AG09309 (cell line): Measurements from ENCODE around the gene HK2.

ENCODE experiments used
- DNase-seq: peaks from one replicate; pipeline ENCODE4 v3.0.0-alpha.2; 2010; ENCODE audit warnings: low read depth
- H3K4me3 ChIP-seq: 2 replicates; pipeline ENCODE4 v1.5.1; 2011; ENCODE audit warnings: mild to moderate bottlenecking, low read depth, low read length, moderate library complexity; ENCODE audit not compliant: control insufficient read depth
- TF ChIP-seq, protein P1 (sequence below): IDR thresholded peaks from 2 replicates; pipeline ENCODE4 v1.5.1; 2011; ENCODE audit warnings: mild to moderate bottlenecking, low read depth, low read length, inconsistent platforms; ENCODE audit not compliant: insufficient read depth, control insufficient read depth; ENCODE audit errors: missing control alignments

The HK2 gene

GRCh38 chr2:74858281-74858680, 24.4 kb downstream of the HK2 start:
- TF ChIP-seq, protein P1, sequence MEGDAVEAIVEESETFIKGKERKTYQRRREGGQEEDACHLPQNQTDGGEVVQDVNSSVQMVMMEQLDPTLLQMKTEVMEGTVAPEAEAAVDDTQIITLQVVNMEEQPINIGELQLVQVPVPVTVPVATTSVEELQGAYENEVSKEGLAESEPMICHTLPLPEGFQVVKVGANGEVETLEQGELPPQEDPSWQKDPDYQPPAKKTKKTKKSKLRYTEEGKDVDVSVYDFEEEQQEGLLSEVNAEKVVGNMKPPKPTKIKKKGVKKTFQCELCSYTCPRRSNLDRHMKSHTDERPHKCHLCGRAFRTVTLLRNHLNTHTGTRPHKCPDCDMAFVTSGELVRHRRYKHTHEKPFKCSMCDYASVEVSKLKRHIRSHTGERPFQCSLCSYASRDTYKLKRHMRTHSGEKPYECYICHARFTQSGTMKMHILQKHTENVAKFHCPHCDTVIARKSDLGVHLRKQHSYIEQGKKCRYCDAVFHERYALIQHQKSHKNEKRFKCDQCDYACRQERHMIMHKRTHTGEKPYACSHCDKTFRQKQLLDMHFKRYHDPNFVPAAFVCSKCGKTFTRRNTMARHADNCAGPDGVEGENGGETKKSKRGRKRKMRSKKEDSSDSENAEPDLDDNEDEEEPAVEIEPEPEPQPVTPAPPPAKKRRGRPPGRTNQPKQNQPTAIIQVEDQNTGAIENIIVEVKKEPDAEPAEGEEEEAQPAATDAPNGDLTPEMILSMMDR: no peak
- DNase-seq: no peak
- H3K4me3 ChIP-seq: no peak overlapping the region

- H3K4me3 ChIP-seq: no peak overlapping the region
- no peak for DNase-seq
- TF ChIP-seq, protein P1: no peak
Observed at GRCh38 chr2:74860079-74860478, 26.2 kb downstream of the HK2 start.

- TF ChIP-seq, protein P1: no peak
- DNase-seq: no peak
- no peak overlapping the region for H3K4me3 ChIP-seq
Observed at GRCh38 chr2:74860521-74860920, 26.6 kb downstream of the HK2 start.

DNA sequence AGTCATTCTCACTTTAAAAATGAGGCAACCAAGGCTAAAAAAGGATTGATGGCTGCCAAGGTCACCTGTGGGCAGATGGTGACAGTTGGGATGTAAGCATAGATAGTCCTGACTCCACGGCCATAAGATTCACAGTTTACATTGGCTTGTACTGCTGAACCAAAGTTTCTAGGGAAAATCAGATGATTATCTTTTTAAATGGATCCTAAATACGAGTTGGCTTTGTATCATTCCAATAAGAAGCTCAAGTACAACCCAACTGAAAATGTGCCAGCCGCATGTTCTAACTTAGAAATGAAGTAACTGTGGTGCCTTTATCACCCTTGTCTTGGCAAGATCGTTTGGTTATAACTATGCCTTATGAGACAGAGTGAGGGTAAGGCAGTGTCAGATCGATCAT, 27.6 kb downstream of the HK2 start:
- H3K4me3 ChIP-seq: no peak overlapping the region
- no peak for DNase-seq
- TF ChIP-seq, protein P1: no peak

- H3K4me3 ChIP-seq: no peak overlapping the region
- no peak for DNase-seq
- TF ChIP-seq, protein P1: no peak
Observed at GRCh38 chr2:74862020-74862964, 28.4 kb downstream of the HK2 start.

DNA sequence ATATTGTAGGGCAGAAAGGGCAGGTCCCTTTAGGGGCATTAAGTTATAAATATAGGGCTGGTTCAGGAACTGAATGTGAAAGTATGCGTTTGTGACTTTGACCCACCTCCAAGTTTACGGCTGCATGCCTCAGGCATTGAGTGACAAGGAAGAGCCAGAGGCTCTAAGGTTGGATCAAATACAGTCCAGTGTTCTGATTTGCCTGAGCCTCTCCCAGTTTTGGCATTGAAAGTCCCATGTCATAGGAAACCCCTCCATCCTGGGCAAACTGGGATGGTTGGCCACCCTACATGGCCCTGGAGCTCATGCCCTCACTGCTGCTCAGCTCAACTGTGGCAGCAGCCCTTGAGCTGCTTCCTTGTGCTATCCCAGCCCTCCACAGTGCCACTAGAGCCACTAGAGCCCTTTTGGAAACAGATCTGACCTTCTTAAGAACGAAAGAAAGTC, 29.9 kb downstream of the HK2 start:
- H3K4me3 ChIP-seq: no peak overlapping the region

More for the DNA sequence above, 29.9 kb downstream of the HK2 start:
- DNase-seq: no peak
- TF ChIP-seq, protein P1: no peak
